ENCODE results near the gene LMBR1.

- TF ChIP-seq EZH2 (IDR thresholded peaks at IDR 0.05) = no peak
- no peak for TF ChIP-seq POLR2AphosphoS5 (IDR thresholded peaks at IDR 0.05; ENCODE audit: borderline replicate concordance, low read depth, low read length)
Measured at GRCh38 chr7:156881679-156882078, 11.3 kb downstream of the LMBR1 start.

All from SK-N-MC (cell line).